GM18505 (cell line): ENCODE results near the gene GPR32.
"Not testable (repeated sequence)": the region's sequence is repeated elsewhere in the genome, so short reads cannot be mapped to it uniquely, and the experiment has no call there.

Experiments
- ATAC-seq: cut with Tn5 transposase; IDR thresholded peaks from one replicate; pipeline ENCODE4 v1.9.1; 2021; ENCODE audit not compliant: unreplicated experiment
- POLR2A ChIP-seq: IDR thresholded peaks from 4 replicates; pipeline ENCODE4 v1.6.1; 2011; ENCODE audit warnings: borderline replicate concordance; ENCODE audit not compliant: insufficient read depth, insufficient read length; ENCODE audit errors: extremely low read depth

The GPR32 gene

DNA sequence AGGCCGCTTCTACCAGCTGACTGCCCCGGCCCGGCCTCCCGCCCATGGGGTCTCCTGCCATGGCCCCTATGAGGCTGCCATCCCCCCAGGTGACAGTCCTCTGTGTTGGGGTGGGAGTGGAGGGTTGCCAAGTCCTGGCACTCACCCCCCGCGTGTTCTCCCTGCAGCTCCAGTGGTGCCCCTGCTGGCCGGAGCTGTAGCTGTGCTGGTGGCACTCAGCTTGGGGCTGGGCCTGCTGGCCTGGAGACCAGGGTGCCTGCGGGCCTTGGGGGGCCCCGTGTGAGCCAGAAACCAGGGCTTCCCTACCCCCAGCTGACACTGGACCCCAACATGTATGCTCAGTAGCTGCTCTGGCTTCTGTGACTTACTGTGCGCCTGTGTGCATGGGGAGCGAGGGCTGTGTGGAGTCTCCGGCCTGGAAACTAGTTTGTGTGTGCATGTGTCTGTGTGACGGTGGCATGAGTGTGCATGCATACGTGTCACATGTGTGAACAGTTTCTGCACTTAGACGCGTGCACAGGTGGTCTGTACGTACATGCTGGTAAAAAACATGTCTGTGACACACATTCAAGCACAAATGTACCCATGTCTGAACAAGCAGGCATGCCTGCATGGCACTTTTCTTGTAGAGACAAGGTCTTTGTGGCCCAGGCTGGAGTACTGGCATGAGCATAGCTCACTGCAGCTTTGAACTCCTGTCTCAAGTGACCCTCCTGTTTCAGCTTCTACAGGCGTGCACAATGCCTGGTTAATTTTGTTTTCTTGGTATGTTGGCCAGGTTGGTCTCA lies 24.8 kb downstream of the GPR32 start:
- no peak for ATAC-seq
- peak; percentile 62 for TF ChIP-seq POLR2A

DNA sequence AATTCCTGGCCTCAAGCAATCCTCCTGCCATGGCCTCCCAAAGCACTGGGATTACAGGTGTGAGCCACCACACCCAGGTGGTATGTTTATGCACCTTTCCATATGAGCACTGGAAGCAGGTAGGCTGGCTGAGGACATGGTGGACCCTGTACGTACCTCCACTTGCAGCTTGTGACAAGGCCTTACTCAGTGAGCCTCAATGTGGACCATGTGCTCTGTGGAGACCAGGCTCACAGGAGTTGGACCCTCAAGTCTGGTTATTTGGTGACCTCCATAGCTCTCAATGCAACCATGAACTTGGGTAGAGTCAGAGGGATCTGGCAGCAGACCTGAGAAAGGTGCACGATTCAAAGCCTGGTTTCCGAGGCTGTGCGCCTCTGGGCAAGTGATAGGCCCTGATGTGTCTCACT lies 25.4 kb downstream of the GPR32 start:
- TF ChIP-seq POLR2A, result no peak
- no peak for ATAC-seq

DNA sequence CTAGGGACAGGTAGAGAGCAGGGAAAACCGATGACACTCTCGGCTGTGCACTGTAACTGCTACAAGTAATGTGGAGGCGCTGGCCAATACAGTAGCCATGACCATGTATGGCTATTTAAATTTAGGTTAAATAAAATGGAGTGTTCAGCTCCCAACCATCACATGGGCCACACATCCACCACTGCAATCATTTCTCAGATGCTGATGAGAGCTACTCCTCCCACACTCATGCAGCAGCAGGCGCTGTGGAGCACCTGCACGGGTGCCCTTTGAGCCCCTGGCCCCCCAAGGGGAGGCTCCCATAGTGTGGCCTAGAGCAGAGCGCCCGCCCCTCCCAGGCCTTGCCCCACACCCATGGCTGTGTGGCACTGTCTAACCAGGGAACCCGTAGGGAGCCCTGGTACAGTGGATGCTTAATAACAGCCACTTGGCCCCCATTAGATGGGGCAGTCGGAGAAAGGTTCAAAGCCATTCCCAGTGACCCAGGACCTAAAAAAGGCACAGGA lies 25.9 kb downstream of the GPR32 start:
- TF ChIP-seq POLR2A, result peak; percentile 47
- no peak for ATAC-seq

DNA sequence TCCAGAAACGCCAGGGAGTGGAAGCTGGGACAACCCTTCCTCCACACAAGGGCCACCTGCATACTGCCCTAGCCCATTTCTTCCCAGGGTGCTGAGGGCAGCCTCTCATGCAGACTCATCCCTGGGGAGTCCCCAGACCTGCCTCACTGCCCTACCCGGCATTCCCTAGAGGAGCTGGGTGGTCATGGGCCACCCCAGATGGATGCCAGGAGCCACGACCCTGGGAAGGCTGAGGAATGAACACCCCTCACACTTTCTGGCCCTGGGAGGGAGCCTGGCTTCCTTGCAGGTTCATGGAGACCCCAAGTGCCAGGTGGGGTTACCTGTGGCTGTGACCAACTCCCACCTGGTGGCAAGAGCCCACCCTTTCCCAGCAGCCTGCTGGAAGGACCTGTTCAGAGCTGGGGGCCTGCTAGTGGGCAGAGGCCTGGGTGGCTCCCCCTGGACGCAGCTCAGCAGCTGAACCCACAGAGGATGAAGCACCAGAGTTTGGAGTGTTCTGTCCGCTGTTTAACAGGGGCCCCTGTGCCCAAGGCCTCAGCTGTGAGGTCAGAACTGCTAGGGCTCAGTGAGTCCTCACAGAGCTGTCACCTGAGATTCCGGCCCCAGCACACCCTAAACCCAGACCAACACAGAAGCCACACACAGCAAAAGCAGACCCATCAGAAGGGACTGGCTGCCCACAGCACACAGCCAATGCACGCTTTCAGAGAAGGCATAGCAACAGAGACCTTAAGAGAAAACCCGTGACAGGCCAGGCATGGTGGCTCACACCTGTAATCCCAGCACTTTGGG lies 26.6 kb downstream of the GPR32 start:
- peak; percentile 31 for TF ChIP-seq POLR2A
- no peak for ATAC-seq

DNA sequence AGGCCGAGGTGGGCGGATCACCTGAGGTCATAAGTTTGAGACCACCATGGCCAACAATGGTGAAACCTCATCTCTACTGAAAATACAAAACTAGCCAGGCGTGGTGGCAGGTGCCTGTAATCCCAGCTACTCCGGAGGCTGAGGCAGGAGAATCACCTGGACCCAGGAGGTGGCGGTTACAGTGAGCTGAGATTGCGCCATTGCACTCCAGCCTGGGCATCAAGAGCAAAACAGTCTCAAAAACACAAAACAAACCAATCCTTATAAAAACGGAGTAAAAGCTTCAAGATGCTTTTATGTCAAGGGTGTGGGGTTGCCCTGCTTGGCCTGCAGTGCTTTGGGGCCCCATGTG lies 27.1 kb downstream of the GPR32 start:
- TF ChIP-seq POLR2A, result no peak
- no peak for ATAC-seq

DNA sequence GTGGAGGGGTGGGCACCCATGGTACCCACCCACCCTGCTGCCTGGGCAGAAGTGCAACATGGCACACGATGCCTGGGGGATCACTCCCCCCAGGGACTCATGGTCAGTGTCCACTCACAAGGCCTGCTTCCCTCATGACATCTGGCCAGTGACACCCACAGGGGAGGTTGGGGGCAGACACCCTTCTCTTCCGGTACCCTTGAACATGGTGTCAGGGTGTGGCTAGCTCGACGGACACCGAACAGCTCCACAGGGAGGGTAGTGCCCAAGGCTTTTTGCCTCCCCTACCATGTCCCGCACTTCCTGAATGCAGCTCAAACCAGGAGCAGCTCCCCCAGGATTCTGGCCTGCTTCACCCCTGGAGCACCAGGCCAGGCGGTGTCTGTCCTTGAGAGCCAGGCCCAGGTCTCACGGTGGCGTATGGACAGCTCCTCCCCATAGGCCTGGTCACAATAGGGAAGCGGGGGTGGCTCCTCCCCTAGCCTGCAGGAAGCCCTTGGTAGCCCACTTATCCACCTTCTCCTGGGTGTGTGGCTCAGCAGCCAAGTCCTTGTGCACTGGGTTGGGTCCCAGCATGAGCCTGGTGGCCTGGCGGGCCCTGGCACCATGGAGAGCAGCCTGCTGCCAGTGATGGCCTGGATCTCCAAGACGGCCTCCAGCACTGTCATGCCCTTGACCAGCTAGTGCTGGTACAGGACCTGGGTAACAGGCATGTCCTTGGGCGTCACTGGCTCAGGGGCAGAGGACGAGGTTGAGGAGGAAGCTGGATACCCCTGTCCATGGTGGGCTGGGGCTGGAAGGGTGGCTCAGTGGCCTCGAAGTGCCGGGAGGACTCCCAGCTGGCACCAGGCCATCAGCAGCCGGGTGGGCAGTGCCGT lies 27.8 kb downstream of the GPR32 start:
- TF ChIP-seq POLR2A, result no peak
- ATAC-seq, result no peak

DNA sequence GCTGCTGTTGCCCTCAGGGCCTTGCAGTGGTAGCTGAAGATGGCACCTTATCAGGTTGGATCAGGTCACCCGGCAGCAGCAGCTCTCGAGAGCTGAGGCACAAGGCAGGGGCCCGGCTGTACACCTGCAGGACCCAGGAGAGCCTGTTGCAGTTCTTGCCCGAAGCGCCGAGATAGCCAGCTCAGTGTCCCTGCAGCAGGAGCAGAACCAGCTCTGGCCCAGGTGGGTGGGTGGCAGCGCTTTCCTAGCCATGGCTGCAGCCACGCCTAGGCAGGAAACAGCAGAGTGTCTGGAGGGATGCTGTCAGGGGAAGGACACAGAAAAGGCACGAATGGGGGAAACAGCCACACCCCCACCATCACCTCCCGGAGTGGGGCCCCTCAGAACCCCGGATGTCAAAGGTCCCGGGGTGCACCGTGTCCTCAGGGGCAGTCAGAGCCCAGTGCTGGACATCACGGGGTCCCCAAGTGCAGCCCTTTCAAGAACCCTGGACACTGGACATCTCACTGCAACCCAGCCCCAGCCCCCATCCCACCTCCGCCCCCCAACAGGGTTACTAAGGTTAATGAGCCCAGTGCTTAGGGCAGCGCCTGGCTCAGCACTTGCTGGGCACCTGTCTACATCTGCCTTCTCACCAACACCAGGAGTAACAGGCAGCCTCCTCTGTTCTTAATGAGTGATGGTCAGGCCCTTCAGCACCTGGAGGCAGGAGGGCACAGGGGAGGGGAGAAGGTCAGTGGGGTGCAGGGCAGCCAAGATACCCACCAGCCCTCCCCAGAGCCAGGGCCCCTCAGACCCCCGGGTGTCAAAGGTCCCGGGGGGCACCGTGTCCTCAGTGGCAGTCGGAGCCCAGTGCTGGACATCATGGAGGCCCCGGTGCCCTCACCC lies 28.6 kb downstream of the GPR32 start:
- no peak for TF ChIP-seq POLR2A
- ATAC-seq, result no peak

DNA sequence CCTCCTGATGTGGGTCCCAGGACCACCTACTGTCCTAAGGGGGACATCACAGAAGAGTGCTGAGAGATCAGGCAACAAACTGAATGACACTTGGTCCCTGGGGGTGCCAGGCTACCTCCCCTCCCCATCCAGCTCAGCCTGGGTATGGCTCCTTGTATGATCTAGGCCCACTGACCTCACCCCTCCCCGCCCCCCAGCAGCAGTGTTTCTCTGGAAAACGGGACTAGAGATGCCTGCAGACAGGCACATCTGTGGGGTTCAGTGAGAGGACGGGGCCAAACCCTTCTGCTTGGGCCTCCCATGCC lies 29.2 kb downstream of the GPR32 start:
- no peak for ATAC-seq
- no peak for TF ChIP-seq POLR2A

DNA sequence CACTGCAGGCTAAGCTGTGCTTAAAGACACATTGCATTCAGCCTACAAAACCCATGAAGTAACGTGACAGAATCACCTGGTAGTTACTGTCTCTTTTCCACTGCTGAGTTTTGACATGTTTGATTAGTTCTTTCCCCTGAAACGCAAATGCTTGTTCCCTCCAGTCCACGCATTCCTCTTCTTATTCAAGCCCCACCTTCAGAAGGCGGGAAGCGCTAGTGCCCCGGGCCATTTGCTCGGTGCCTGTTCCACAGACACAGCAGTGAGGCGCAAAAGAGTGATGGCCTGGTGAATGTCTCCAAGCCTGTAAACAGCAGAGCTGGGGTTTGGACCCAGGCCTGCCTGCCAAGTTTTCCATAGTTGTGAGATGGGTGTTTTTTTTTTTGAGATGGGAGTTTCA lies 30.8 kb downstream of the GPR32 start:
- TF ChIP-seq POLR2A, result no peak
- ATAC-seq, result no peak

DNA sequence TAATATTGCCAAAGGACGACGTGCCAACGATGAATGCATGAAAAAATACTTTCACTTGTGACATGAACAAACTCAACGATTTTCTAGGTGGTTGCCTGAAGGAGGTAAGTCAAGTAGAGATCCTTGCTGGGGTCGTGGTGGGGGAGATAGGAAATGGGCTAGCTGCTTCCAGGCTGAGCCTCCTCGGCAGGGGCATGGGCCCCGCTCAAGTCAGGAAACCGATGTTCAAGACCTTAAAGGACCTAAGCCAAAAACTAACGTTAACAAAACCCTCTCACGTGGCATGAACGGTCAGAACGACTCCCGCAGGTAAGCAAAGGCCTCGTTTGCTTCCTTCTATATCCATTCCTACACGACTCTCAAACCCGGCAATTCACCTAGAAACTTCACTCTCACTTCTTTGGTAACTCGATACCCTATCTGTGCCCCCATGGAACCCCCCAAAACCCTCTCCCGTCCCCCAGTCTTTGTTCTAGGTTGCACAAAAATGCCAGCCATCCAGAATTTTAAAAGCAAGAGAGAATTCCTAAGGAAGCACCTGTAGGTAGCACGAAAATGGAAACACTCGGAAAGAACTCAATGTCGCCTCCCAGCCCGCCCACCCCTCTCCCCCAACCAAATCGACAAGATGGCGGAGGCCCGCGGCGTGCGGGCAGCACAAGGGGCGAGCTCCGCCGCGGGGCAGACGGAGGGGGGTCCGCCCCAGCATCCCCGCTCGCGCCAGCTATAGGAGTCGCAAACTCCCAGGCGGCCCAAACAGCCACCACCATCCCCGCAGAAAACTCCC lies 33.6 kb downstream of the GPR32 start:
- no peak for ATAC-seq

DNA sequence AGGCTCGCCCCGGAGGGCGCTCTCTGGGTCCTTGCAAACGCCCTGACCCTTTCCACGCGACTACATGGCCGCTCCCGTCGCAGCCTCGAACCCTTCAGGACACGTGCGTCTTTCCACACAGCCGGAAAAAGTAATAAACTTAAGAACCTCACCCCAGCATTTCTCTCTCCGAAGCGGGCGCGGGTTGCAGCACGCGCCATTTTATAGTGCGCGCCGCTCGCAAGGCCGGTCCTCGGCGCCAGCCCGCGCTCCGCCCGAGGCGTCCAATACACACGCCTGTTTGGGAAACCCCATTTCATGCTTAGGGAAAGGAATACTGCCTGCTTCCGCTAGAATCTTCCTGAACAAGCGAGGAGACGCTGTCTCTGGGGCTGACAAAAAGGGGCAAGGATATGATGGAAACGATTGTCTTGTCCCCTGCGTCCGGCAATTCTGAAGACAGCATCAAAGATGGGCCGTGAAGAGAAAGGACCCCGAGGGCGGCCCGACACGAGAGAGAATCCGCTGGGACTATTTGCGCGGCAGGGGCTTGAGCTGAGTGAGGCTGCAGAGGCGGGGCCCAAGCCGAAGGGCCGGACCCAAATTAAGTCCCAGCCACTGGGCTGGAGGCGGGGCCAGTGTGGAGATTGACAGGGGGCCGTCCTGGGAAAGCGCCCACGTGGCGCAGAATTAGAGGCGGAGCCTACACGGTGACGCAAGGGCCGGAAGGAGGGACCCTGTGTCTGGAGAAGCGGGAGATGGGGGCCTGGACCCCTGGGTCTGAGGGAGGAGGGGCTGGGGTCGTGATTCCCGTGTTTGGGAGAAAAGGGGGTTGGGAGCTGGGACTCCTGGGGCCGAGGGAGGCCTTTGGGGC lies 34.4 kb downstream of the GPR32 start:
- peak; percentile 89 for ATAC-seq
- TF ChIP-seq POLR2A, result peak; percentile 99

More for the DNA sequence above, 33.6 kb downstream of the GPR32 start:
- no peak for TF ChIP-seq POLR2A

DNA sequence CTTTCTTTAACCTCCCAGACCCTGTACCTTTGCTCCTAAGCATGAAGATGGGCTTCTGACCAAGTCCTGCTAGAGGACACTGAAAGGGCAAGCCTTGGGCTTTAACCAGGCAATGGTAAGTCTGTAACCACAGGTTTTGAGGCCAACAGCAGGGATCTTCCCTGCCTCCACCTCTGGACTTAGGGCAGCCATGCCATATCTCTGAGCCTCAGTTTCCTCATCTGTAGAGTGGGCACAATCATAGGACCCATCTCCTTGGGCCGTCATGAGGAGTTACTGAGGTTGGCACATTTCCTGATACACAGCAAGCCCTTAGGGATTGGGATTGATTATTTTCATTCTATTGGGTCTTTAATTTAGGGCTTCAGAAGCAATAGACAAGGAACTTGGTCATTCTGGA lies 38.6 kb downstream of the GPR32 start:
- TF ChIP-seq POLR2A, result no peak
- no peak for ATAC-seq

DNA sequence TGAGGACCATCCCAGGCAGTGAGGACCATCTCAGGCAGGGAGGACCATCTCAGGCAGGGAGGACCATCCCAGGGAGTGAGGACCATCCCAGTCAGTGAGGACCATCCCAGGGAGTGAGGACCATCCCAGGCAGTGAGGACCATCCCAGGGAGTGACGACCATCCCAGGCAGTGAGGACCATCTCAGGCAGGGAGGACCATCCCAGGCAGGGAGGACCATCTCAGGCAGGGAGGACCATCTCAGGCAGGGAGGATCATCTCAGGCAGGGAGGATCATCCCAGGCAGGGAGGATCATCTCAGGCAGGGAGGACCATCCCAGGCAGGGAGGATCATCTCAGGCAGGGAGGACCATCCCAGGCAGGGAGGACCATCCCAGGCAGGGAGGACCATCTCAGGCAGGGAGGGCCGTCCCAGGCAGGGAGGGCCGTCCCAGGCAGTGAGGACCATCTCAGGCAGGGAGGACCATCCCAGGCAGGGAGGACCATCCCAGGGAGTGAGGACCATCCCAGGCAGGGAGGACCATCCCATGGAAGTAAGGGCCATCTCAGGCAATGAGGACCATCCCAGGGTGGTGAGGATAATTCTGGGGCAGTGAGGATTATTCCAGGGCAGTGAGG lies 41.5 kb downstream of the GPR32 start:
- not testable (repeated sequence) for ATAC-seq
